ENCODE results near the gene FFAR1. TPM values are rescaled to one million over a fixed set of nuclear protein-coding genes. Genes with fewer than 3 reads are reported as not detected.

FFAR1 gene
- total RNA-seq, 5 donors from 2014 or later (not counting 1 experiment from before 2014, with no cell fraction given) = 0.21 to 0.35 TPM; not detected in 3

DNA sequence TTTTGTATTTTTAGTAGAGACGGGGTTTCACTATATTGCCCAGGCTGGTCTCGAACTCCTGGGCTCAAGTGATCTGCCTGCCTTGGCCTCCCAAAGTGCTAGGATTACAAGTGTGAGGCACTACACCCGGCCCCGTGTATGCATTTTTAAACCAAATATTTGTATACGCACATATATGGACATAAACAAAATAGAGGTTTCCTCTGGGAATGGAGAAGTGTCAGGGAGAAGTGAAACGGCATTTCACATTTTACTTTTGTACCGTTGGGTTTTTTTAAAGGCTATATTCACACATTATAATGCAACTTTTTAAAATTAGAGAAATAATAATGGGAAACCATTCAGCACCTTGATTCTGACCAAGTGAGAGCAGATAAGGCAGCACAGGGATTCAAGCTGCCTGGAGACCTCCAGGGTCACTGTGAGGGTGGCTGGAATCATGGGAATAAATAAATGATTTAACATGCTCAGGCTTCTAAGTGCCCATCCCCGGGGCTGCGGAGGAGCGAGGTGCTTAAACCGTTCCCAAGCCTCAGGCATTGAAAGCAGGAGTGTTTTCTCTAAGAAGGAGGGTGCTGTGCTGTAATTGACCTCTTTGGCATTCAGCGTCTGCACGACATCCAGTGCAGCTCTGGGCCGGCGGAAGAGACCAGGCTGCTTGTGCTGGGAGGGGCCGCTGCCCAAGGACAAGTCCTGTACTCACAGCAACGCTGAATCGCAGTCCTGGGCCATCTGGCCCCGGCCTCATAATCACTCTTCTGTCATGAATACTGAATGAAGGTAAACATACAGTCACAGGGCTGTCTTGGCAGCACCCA lies 47.9 kb downstream of the FFAR1 start:
- Histone ChIP-seq H3K27me3 (replicated peaks in 1 of 2; ENCODE audit: control insufficient read depth in 2 of 2, extremely low read depth in 1 of 2, insufficient read depth in 2 of 2, low read length in 1 of 2) (peaks cover 0 to 8% of the 10 kb centered on the region in 2 experiments), H3K4me3 (ENCODE audit: control insufficient read depth in 1 of 2, extremely low read depth in 1 of 2, low read length in 1 of 2) (no peak overlapping the region), H3K4me1 (ENCODE audit: control insufficient read depth in 1 of 2, extremely low read depth in 1 of 2, insufficient read depth in 2 of 2, low read length in 2 of 2) (no peaks in the 10 kb centered on the region), H3K36me3 (ENCODE audit: control insufficient read depth in 2 of 2, extremely low read depth in 1 of 2, insufficient read depth in 1 of 2, low read length in 1 of 2) (no peaks in the 10 kb centered on the region), H3K9me3 (no peaks in the 10 kb centered on the region), H3K27ac (ENCODE audit: low read length) (no peak overlapping the region)
- no peaks in the 10 kb centered on the region for H3K9me3 Mint-ChIP-seq
- H3K27ac Mint-ChIP-seq = no peak overlapping the region
- peaks cover 3% of the 10 kb centered on the region in 2 donors for H3K27me3 Mint-ChIP-seq
- WGBS (ENCODE audit: insufficient coverage) = 77% methylated on average over 8 of the region's 19 CpGs
- no peak for ATAC-seq (replicated peaks in 1 of 4)
- no peak overlapping the region for H3K4me3 Mint-ChIP-seq
- DNase-seq = no peak
- H3K4me1 Mint-ChIP-seq = no peaks in the 10 kb centered on the region
- CTCF ChIA-PET = no interaction called here
- POLR2A ChIA-PET = no interaction called here
- no peaks in the 10 kb centered on the region for H3K36me3 Mint-ChIP-seq

DNA sequence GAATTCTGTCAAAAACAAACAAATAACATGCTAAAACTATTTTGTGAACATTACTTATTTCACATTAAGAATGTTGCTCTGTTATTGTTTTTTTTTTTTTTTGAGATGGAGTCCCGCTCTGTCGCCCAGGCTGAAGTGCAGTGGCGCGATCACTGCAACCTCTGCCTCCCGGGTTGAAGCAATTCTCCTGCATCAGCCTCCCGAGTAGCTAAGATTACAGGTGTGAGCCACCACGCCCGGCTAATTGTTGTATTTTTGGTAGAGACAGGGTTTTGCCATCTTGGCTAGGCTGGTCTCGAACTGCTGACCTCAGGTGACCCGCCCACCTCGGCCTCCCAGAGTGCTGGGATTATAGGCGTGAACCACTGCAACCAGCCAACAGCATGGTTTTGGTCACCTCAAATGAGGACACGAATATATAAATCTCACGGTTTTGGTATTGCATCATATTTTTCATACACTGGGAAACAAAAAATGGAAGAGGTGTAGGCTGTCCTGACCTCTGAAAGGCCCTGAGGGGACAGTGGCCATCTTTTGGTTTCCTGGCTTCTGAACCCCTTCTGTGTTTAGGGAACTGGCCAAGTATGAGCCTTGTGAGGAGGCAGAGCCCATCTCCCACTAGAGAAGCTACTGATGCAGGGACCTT lies 48.7 kb downstream of the FFAR1 start:
- ChIA-PET CTCF (no interaction called here), POLR2A (no interaction called here)
- Histone ChIP-seq H3K4me1 (ENCODE audit: control insufficient read depth in 1 of 2, extremely low read depth in 1 of 2, insufficient read depth in 2 of 2, low read length in 2 of 2) (no peaks in the 10 kb centered on the region), H3K9me3 (no peaks in the 10 kb centered on the region), H3K27me3 (replicated peaks in 1 of 2; ENCODE audit: control insufficient read depth in 2 of 2, extremely low read depth in 1 of 2, insufficient read depth in 2 of 2, low read length in 1 of 2) (peaks cover 0 to 10% of the 10 kb centered on the region in 2 experiments), H3K4me3 (ENCODE audit: control insufficient read depth in 1 of 2, extremely low read depth in 1 of 2, low read length in 1 of 2) (no peak overlapping the region), H3K36me3 (ENCODE audit: control insufficient read depth in 2 of 2, extremely low read depth in 1 of 2, insufficient read depth in 1 of 2, low read length in 1 of 2) (no peaks in the 10 kb centered on the region), H3K27ac (ENCODE audit: low read length) (no peak overlapping the region)
- peaks cover 3% of the 10 kb centered on the region in 2 donors for H3K27me3 Mint-ChIP-seq
- H3K9me3 Mint-ChIP-seq = no peaks in the 10 kb centered on the region
- H3K27ac Mint-ChIP-seq = no peak overlapping the region
- DNase-seq = no peak
- no peak overlapping the region for H3K4me3 Mint-ChIP-seq
- H3K36me3 Mint-ChIP-seq = no peaks in the 10 kb centered on the region
- ATAC-seq (replicated peaks in 1 of 4) = no peak
- 93% methylated on average over 11 of the region's 14 CpGs for WGBS (ENCODE audit: insufficient coverage)
- no peaks in the 10 kb centered on the region for H3K4me1 Mint-ChIP-seq

DNA sequence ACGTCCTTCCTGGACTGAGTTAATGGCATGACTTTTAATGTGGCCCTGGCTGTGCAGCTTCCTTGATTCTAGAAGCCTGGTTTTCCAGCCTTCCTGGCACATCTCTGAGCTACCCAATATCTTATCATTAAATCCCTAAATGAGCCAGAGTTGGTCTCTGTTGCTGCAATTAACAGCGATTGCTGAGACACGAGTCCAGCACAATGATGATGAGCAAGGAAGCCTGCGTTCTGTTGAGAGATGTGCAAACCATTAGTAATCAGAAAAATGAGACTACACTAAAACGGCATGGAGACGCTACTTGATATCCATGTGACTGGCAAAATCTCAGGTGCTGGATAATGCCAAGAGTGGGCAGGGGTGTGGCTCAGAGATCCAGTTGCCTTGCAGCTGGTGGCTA lies 49.4 kb downstream of the FFAR1 start:
- DNase-seq = no peak
- Histone ChIP-seq H3K9me3 (no peaks in the 10 kb centered on the region), H3K4me3 (ENCODE audit: control insufficient read depth in 1 of 2, extremely low read depth in 1 of 2, low read length in 1 of 2) (no peak overlapping the region), H3K27ac (ENCODE audit: low read length) (no peak overlapping the region), H3K4me1 (ENCODE audit: control insufficient read depth in 1 of 2, extremely low read depth in 1 of 2, insufficient read depth in 2 of 2, low read length in 2 of 2) (no peaks in the 10 kb centered on the region), H3K36me3 (ENCODE audit: control insufficient read depth in 2 of 2, extremely low read depth in 1 of 2, insufficient read depth in 1 of 2, low read length in 1 of 2) (no peaks in the 10 kb centered on the region), H3K27me3 (replicated peaks in 1 of 2; ENCODE audit: control insufficient read depth in 2 of 2, extremely low read depth in 1 of 2, insufficient read depth in 2 of 2, low read length in 1 of 2) (peaks cover 0 to 10% of the 10 kb centered on the region in 2 experiments)
- ChIA-PET CTCF (interaction anchor here in 1 of 2 donors (0.7 kb wide), 1 partner anchor 11 kb away, joined by 3 read pairs; no protein-coding TSS in a partner anchor), POLR2A (no interaction called here)
- no peak overlapping the region for H3K4me3 Mint-ChIP-seq
- no peaks in the 10 kb centered on the region for H3K4me1 Mint-ChIP-seq
- no peak overlapping the region for H3K27ac Mint-ChIP-seq
- no peaks in the 10 kb centered on the region for H3K36me3 Mint-ChIP-seq
- ATAC-seq (replicated peaks in 1 of 4) = no peak
- 95% methylated on average over 6 of the region's 6 CpGs for WGBS (ENCODE audit: insufficient coverage)
- H3K9me3 Mint-ChIP-seq = no peaks in the 10 kb centered on the region
- H3K27me3 Mint-ChIP-seq = peaks cover 3% of the 10 kb centered on the region in 2 donors

Other genes with a start within 250 kb of the FFAR1 start
- gene FXYD3, start 232.1 kb upstream of the FFAR1 start, total RNA-seq = 1 to 10 TPM in 1 of 5 donors, under 1 TPM in 1, not detected in 3; 0.79 to 1.1 TPM
- 1 to 10 TPM in 1 of 5 donors, under 1 TPM in 4; 0.15 to 1.1 (median 0.89) TPM for gene LGI4, start 212.8 kb upstream of the FFAR1 start, total RNA-seq
- 1 to 10 TPM in 4 of 5 donors, under 1 TPM in 1; 0.70 to 7.7 (median 4.8) TPM for gene FXYD1, start 209.1 kb upstream of the FFAR1 start, total RNA-seq
- 10 to 100 TPM in 4 of 5 donors, 1 to 10 TPM in 1; 8.8 to 24.0 (median 12.6) TPM for gene FXYD7, start 204.6 kb upstream of the FFAR1 start, total RNA-seq
- gene FXYD5, start 193.2 kb upstream of the FFAR1 start, total RNA-seq = 100 to 1,000 TPM; 440 to 616 (median 504) TPM
- gene FAM187B, start 119.2 kb upstream of the FFAR1 start, total RNA-seq = not detected
- 10 to 100 TPM; 36.8 to 64.9 (median 57.4) TPM for gene LSR, start 98.9 kb upstream of the FFAR1 start, total RNA-seq
- 100 to 1,000 TPM; 207 to 255 (median 249) TPM for gene USF2, start 78.9 kb upstream of the FFAR1 start, total RNA-seq
- gene HAMP, start 65.4 kb upstream of the FFAR1 start, total RNA-seq = 1 to 10 TPM in 4 of 5 donors, under 1 TPM in 1; 0.65 to 1.9 (median 1.1) TPM
- under 1 TPM in 2 of 5 donors, not detected in 3; 0.16 to 0.19 TPM for gene MAG, start 55.7 kb upstream of the FFAR1 start, total RNA-seq
- 10 to 100 TPM in 1 of 5 donors, 1 to 10 TPM in 4; 6.6 to 25.7 (median 8.7) TPM for gene CD22, start 18.7 kb upstream of the FFAR1 start, total RNA-seq
- under 1 TPM in 1 of 5 donors, not detected in 4; 0.47 TPM for gene FFAR3, start 10.6 kb downstream of the FFAR1 start, total RNA-seq
- not detected for gene GPR42, start 23.2 kb downstream of the FFAR1 start, total RNA-seq
- not detected for gene FFAR2, start 100.4 kb downstream of the FFAR1 start, total RNA-seq
- not detected for gene KRTDAP, start 142.6 kb downstream of the FFAR1 start, total RNA-seq
- gene DMKN, start 165.7 kb downstream of the FFAR1 start, total RNA-seq = 1 to 10 TPM in 4 of 5 donors, not detected in 1; 1.8 to 2.3 (median 2.1) TPM
- gene SBSN, start 180.4 kb downstream of the FFAR1 start, total RNA-seq = under 1 TPM in 1 of 5 donors, not detected in 4; 0.23 TPM
- gene GAPDHS, start 185.6 kb downstream of the FFAR1 start, total RNA-seq = not detected
- 10 to 100 TPM; 27.5 to 46.6 (median 44.2) TPM for gene TMEM147, start 197.7 kb downstream of the FFAR1 start, total RNA-seq
- not detected for gene ATP4A, start 215.8 kb downstream of the FFAR1 start, total RNA-seq
- gene PMIS2, start 238.3 kb downstream of the FFAR1 start, total RNA-seq = not detected

Data from T-cell (primary cell).